Cardiac muscle cell (in vitro differentiated cells and primary cell): Measurements from ENCODE around the gene CLIP2. TPM values are rescaled to one million over a fixed set of nuclear protein-coding genes. Genes with fewer than 3 reads are reported as not detected.
"Not testable (repeated sequence)": the region's sequence is repeated elsewhere in the genome, so short reads cannot be mapped to it uniquely, and the experiment has no call there.

Source experiments
- DNase-seq, 2 donors: peaks; one replicate each; pipeline versions ENCODE4 v3.0.0 to v3.0.0-alpha.2; 2010 to 2017; ENCODE audit warnings: low read depth in 1 of 2, low spot score in 1 of 2
- H3K27ac ChIP-seq: fragments of 200-600 bp; sonication (generic); 2 replicates; pipeline ENCODE4 v1.5.1; 2016
- H3K27me3 ChIP-seq: fragments of 200-600 bp; sonication (generic); 2 replicates; pipeline ENCODE4 v1.6.0; 2016; ENCODE audit warnings: control low read depth
- H3K36me3 ChIP-seq: fragments of 200-600 bp; sonication (generic); 2 replicates; pipeline ENCODE4 v1.5.1; 2016; ENCODE audit warnings: control low read depth
- H3K4me1 ChIP-seq: fragments of 200-600 bp; sonication (generic); 2 replicates; pipeline ENCODE4 v1.8.1; 2017; ENCODE audit warnings: low read depth, mild to moderate bottlenecking, mixed run types
- H3K4me3 ChIP-seq: fragments of 200-600 bp; sonication (generic); 2 replicates; pipeline ENCODE4 v1.5.1; 2016; ENCODE audit warnings: mild to moderate bottlenecking
- H3K9me3 ChIP-seq: fragments of 200-600 bp; sonication (generic); 2 replicates; pipeline ENCODE4 v1.5.1; 2017; ENCODE audit warnings: low read depth, mild to moderate bottlenecking, control low read depth
- CTCF ChIP-seq: IDR thresholded peaks from 2 replicates; pipeline ENCODE4 v1.5.1; 2012; ENCODE audit warnings: low read depth, mild to moderate bottlenecking, low read length
- polyA plus RNA-seq: library from polyadenylated mRNA; unstranded; fragments of >200 nt; fragmentation: Nextera tagmentation; extraction: Ambion mirVana; gene quantifications from 2 replicates; pipeline ENCODE4 v1.2.1, GENCODE V29; 2016
- total RNA-seq: library from RNA; depleted of rRNA; stranded (reverse); fragments of >200 nt; gene quantifications from 2 replicates; pipeline ENCODE4 v1.2.3, GENCODE V29; 2016

The CLIP2 gene
- total RNA-seq (20.0 and 27.6 TPM in 2 replicates), polyA plus RNA-seq (9.4 and 11.1 TPM in 2 replicates)

- peak within 1 kb of the TSS; percentile 98 for H3K4me3 ChIP-seq
- TF ChIP-seq CTCF: no peak
- H3K36me3 ChIP-seq: no peaks in the 10 kb centered on the region
- H3K9me3 ChIP-seq: no peaks in the 10 kb centered on the region
- H3K27me3 ChIP-seq: peaks cover 16% of the 10 kb centered on the region
- peaks cover 3% of the 10 kb centered on the region for H3K4me1 ChIP-seq
- DNase-seq: peak; percentile 88 to 90
- H3K27ac ChIP-seq: no peak within 1 kb of the TSS
Measured at GRCh38 chr7:74289018-74289658, at the start of gene CLIP2. CLIP2 (plus strand) TSS chr7:74289407; CDS start chr7:74317547, 28,140 bp downstream.

DNA sequence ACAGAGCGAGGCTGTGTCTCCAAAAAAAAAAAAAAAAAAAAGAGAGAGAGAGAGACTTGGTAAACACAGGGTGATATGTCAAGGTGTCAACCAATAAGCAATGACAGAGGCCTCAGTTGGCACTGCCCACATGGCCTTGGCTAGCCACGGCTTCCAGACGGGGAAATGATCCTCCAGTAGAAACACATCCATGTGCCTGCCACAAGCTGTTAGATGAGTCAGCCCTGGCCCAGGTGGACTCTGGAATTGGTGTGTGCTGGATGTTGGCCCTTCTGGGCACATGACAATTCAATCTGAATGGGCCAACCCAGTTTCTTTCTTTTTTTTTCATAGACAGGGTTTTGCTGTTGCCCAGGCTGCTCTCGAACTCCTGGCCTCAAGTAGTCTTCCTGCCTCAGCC is 48.7 kb upstream of the CLIP2 start:
- Histone ChIP-seq H3K36me3 (peaks cover 28% of the 10 kb centered on the region), H3K4me1 (no peaks in the 10 kb centered on the region), H3K9me3 (no peaks in the 10 kb centered on the region), H3K4me3 (no peak overlapping the region), H3K27me3 (no peaks in the 10 kb centered on the region), H3K27ac (no peak overlapping the region)
- no peak for TF ChIP-seq CTCF
- DNase-seq: no peak

GRCh38 chr7:74242122-74242443 is 47.1 kb upstream of the CLIP2 start:
- TF ChIP-seq CTCF: no peak

DNA sequence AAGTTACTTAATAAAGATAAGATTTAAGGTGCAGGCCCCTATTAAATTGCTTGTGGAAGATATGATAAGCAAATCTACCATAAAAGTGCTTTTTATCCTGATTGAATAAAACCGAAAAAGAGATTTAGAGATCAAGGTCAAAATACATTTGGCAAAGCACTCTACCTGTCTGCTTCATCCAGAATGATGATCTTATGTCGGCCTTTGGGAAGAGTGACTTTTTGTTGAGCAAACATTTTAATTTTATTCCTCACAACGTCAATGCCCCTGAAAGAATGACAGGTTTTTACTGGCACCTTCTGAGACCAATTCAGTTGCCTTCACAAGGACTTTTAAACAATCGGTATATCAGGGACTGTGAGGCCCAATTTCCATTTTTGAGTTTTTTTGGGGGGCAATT is 42.7 kb upstream of the CLIP2 start:
- Histone ChIP-seq H3K27ac (no peak overlapping the region), H3K4me3 (no peak overlapping the region), H3K9me3 (no peaks in the 10 kb centered on the region), H3K36me3 (peaks cover 21% of the 10 kb centered on the region), H3K4me1 (no peaks in the 10 kb centered on the region), H3K27me3 (no peaks in the 10 kb centered on the region)
- TF ChIP-seq CTCF: no peak
- no peak for DNase-seq

More at GRCh38 chr7:74242122-74242443, 47.1 kb upstream of the CLIP2 start:
- no peaks in the 10 kb centered on the region for H3K27me3 ChIP-seq
- H3K4me3 ChIP-seq: no peak overlapping the region
- H3K36me3 ChIP-seq: peaks cover 22% of the 10 kb centered on the region
- H3K27ac ChIP-seq: no peak overlapping the region
- no peaks in the 10 kb centered on the region for H3K9me3 ChIP-seq
- no peak for DNase-seq
- H3K4me1 ChIP-seq: no peaks in the 10 kb centered on the region

GRCh38 chr7:74248156-74248555 is 41.1 kb upstream of the CLIP2 start:
- Histone ChIP-seq H3K36me3 (peaks cover 19% of the 10 kb centered on the region), H3K27me3 (no peaks in the 10 kb centered on the region), H3K4me1 (peaks cover 1% of the 10 kb centered on the region), H3K9me3 (no peaks in the 10 kb centered on the region), H3K27ac (no peak overlapping the region), H3K4me3 (no peak overlapping the region)
- no peak for TF ChIP-seq CTCF
- no peak for DNase-seq

DNA sequence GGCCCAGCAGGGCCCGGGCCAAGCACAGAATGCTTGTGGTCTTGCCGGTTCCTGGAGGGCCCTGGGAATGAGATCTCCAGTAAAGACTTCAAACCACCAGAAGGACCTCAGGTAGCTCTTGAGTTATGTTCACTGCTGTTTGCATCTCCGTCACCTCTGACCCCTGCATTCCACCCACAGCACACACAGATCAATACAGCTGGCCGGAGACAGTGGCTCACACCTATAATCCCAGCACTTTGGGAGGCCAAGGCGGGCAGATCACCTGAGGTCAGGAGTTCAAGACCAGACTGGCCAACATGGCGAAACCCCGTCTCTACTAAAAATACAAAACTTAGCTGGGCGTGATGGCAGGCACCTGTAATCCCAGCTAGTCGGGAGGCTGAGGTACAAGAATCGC is 40.1 kb upstream of the CLIP2 start:
- not testable (repeated sequence) for H3K4me1 ChIP-seq, H3K27me3 ChIP-seq, DNase-seq, H3K9me3 ChIP-seq, H3K4me3 ChIP-seq, H3K27ac ChIP-seq
- peaks cover 17% of the 10 kb centered on the region for H3K36me3 ChIP-seq
